H1 (cell line): Measurements from ENCODE around the gene DPPA5. TPM values are rescaled to one million over a fixed set of nuclear protein-coding genes. Genes with fewer than 3 reads are reported as not detected.

ENCODE experiments used
- CTCF ChIA-PET: fragments of 300-600 bp; sonication (Branson Sonifier 250); formaldehyde crosslinking; loops from one replicate; lab custom pipeline; 2021; ENCODE audit not compliant: partially characterized antibody; lab: Charles Lee
- POLR2A ChIA-PET: fragments of 300-600 bp; sonication (Branson Sonifier 250); formaldehyde crosslinking; loops from one replicate; lab custom pipeline; 2021; ENCODE audit warnings: inconsistent platforms; ENCODE audit not compliant: partially characterized antibody; lab: Charles Lee
- DNase-seq, 2 experiments: peaks; one replicate each; pipeline versions ENCODE4 v3.0.0 to v3.0.0-alpha.2; 2010 to 2022; ENCODE audit warnings: low spot score in 2 of 2, low read depth in 1 of 2, mixed read lengths in 1 of 2
- FAIRE-seq: peaks from 2 replicates; lab custom pipeline; 2011; peaks lifted over from hg19 to GRCh38; lab: Jason Lieb, UNC
- H2AFZ ChIP-seq: 2 replicates; pipeline ENCODE4 v1.8.1; 2012; ENCODE audit warnings: low read length, inconsistent platforms
- H2AK5ac ChIP-seq: 2 replicates; pipeline ENCODE4 v1.6.1; 2013; ENCODE audit warnings: low read depth, low read length
- H2BK120ac ChIP-seq: replicated peaks from 2 replicates; pipeline ENCODE3; 2013; ENCODE audit warnings: low read depth, low read length, inconsistent platforms
- H2BK12ac ChIP-seq: 2 replicates; pipeline ENCODE4 v1.6.1; 2013; ENCODE audit warnings: low read depth, low read length
- H2BK15ac ChIP-seq: 2 replicates; pipeline ENCODE4 v1.6.1; 2013; ENCODE audit warnings: low read length
- H2BK20ac ChIP-seq: 2 replicates; pipeline ENCODE4 v1.6.1; 2013; ENCODE audit warnings: low read length
- H2BK5ac ChIP-seq: 2 replicates; pipeline ENCODE4 v1.6.1; 2013; ENCODE audit warnings: low read depth, low read length
- H3K14ac ChIP-seq: 2 replicates; pipeline ENCODE4 v1.6.1; 2013; ENCODE audit warnings: inconsistent platforms; ENCODE audit not compliant: insufficient read length
- H3K18ac ChIP-seq: 2 replicates; pipeline ENCODE4 v1.6.1; 2013; ENCODE audit warnings: low read length; ENCODE audit errors: extremely low read depth
- H3K23ac ChIP-seq: 2 replicates; pipeline ENCODE4 v1.6.1; 2013; ENCODE audit warnings: inconsistent platforms; ENCODE audit not compliant: insufficient read length
- H3K23me2 ChIP-seq: 2 replicates; pipeline ENCODE4 v1.6.1; 2013; ENCODE audit warnings: low read depth, low read length
- H3K27ac ChIP-seq: 2 replicates; pipeline ENCODE4 v1.6.1; 2011; ENCODE audit warnings: low read depth, low read length, inconsistent platforms
- H3K27me3 ChIP-seq, 4 experiments: replicated peaks in 1 of 4; 1 replicate in 1 of 4; 2 replicates in 3 of 4; pipeline versions ENCODE4 v1.6.1 to v1.8.1; 2011 to 2013; ENCODE audit warnings: low read length in 3 of 4, mild to moderate bottlenecking in 3 of 4, inconsistent platforms in 2 of 4, mixed read lengths in 2 of 4, moderate library complexity in 1 of 4; ENCODE audit not compliant: control insufficient read depth in 3 of 4, insufficient read depth in 3 of 4; ENCODE audit errors: extremely low read depth in 1 of 4
- H3K36me3 ChIP-seq, 4 experiments: 2 replicates each; pipeline versions ENCODE4 v1.6.1 to v1.8.1; 2011 to 2013; ENCODE audit warnings: mild to moderate bottlenecking in 4 of 4, low read length in 3 of 4, moderate library complexity in 2 of 4, control low read depth in 1 of 4, inconsistent platforms in 1 of 4; ENCODE audit not compliant: insufficient read depth in 4 of 4, control insufficient read depth in 2 of 4
- H3K4ac ChIP-seq: replicated peaks from 2 replicates; pipeline ENCODE3; 2013; ENCODE audit warnings: low read length, low read depth, mixed read lengths, inconsistent platforms; ENCODE audit not compliant: insufficient read length
- H3K4me1 ChIP-seq, 4 experiments: replicated peaks in 1 of 4; 1 replicate in 1 of 4; 2 replicates in 3 of 4; pipeline versions ENCODE4 v1.6.1 to v1.8.1; 2011 to 2013; ENCODE audit warnings: low read length in 3 of 4, inconsistent platforms in 2 of 4, mixed read lengths in 1 of 4; ENCODE audit not compliant: insufficient read depth in 4 of 4, control insufficient read depth in 3 of 4
- H3K4me2 ChIP-seq, 2 experiments: 2 replicates each; pipeline versions ENCODE4 v1.6.1 to v1.8.1; 2011 to 2013; ENCODE audit warnings: low read depth in 2 of 2, low read length in 2 of 2, control low read depth in 1 of 2, inconsistent platforms in 1 of 2, mild to moderate bottlenecking in 1 of 2; ENCODE audit not compliant: insufficient read depth in 1 of 2
- H3K4me3 ChIP-seq, 4 experiments: fragments of 200-600, 300-600 bp in 1 of 4; sonication (generic), shearing (Covaris generic), sonication (Bioruptor Twin) in 1 of 4; 2 replicates each; pipeline versions ENCODE4 v1.5.1 to v1.8.1; 2011 to 2016; ENCODE audit warnings: low read length in 4 of 4, low read depth in 3 of 4, control low read depth in 2 of 4, inconsistent platforms in 2 of 4, mild to moderate bottlenecking in 2 of 4, mixed read lengths in 1 of 4, moderate library complexity in 1 of 4; ENCODE audit not compliant: insufficient read depth in 2 of 4; ENCODE audit errors: extremely low read depth in 1 of 4
- H3K56ac ChIP-seq: replicated peaks from 2 replicates; pipeline ENCODE3; 2013; ENCODE audit warnings: low read depth, mild to moderate bottlenecking, mixed read lengths, low read length, inconsistent platforms; ENCODE audit not compliant: insufficient read length
- H3K79me1 ChIP-seq: 2 replicates; pipeline ENCODE4 v1.6.1; 2013; ENCODE audit warnings: low read depth, low read length, control low read depth
- H3K79me2 ChIP-seq, 2 experiments: 2 replicates each; pipeline versions ENCODE4 v1.6.1 to v1.8.1; 2012 to 2013; ENCODE audit warnings: low read length in 2 of 2, mild to moderate bottlenecking in 2 of 2, inconsistent platforms in 1 of 2; ENCODE audit not compliant: insufficient read depth in 2 of 2, control insufficient read depth in 1 of 2
- H3K9ac ChIP-seq, 4 experiments: replicated peaks in 1 of 4; 1 replicate in 1 of 4; 2 replicates in 3 of 4; pipeline versions ENCODE4 v1.6.1 to v1.8.1; 2011 to 2013; ENCODE audit warnings: low read depth in 3 of 4, low read length in 3 of 4, control low read depth in 2 of 4, mild to moderate bottlenecking in 2 of 4, moderate library complexity in 2 of 4, inconsistent platforms in 1 of 4; ENCODE audit errors: extremely low read depth in 1 of 4
- H3K9me3 ChIP-seq, 2 experiments: 2 replicates each; pipeline versions ENCODE4 v1.6.1 to v1.8.1; 2012 to 2013; ENCODE audit warnings: mild to moderate bottlenecking in 2 of 2, moderate library complexity in 2 of 2, control low read depth in 1 of 2, inconsistent platforms in 1 of 2, low read depth in 1 of 2, low read length in 1 of 2, mixed read lengths in 1 of 2; ENCODE audit not compliant: insufficient read depth in 2 of 2
- H4K20me1 ChIP-seq, 2 experiments: replicated peaks in 1 of 2; 2 replicates each; pipeline versions ENCODE3 to v1.8.1; 2011 to 2013; ENCODE audit warnings: inconsistent platforms in 2 of 2, low read length in 2 of 2, mild to moderate bottlenecking in 1 of 2; ENCODE audit not compliant: insufficient read depth in 2 of 2, control insufficient read depth in 1 of 2
- H4K5ac ChIP-seq: 2 replicates; pipeline ENCODE4 v1.6.1; 2013; ENCODE audit warnings: low read length, low read depth, mixed read lengths, inconsistent platforms; ENCODE audit not compliant: insufficient read length
- H4K8ac ChIP-seq: 2 replicates; pipeline ENCODE4 v1.8.0; 2013; ENCODE audit warnings: mild to moderate bottlenecking, moderate library complexity, low read length, inconsistent platforms; ENCODE audit not compliant: insufficient read depth; ENCODE audit errors: extremely low read depth
- H4K91ac ChIP-seq: replicated peaks from 2 replicates; pipeline ENCODE3; 2013; ENCODE audit warnings: low read length, mixed read lengths, inconsistent platforms; ENCODE audit not compliant: insufficient read length
- PHF8 ChIP-seq: fragments of 200-600 bp; sonication (generic); conservative IDR thresholded peaks from 2 replicates; pipeline ENCODE4 v1.7.1; 2012; ENCODE audit warnings: low read depth, mild to moderate bottlenecking, inconsistent platforms, low read length, moderate library complexity
- POLR2AphosphoS5 ChIP-seq: IDR thresholded peaks from 2 replicates; pipeline ENCODE4 v1.6.1; 2011; ENCODE audit warnings: low read depth, low read length
- WGBS, 2 experiments: shearing (Covaris generic) in 1 of 2; methylation state at CpG; one replicate each; pipeline versions ENCODE4 v1.1.6 to v1.1.7; 2013 to 2015; ENCODE audit warnings: low lambda C conversion rate in 2 of 2, mixed read lengths in 2 of 2, inconsistent platforms in 1 of 2, low coverage in 1 of 2, missing lambda C conversion rate in 1 of 2; ENCODE audit not compliant: insufficient replicate concordance in 2 of 2, insufficient coverage in 1 of 2, insufficient read length in 1 of 2; ENCODE audit errors: extremely low coverage in 1 of 2, missing lambda C conversion rate in 1 of 2; 5-methylcytosine and 5-hydroxymethylcytosine counted together
- polyA plus RNA-seq, 7 experiments: library from polyadenylated mRNA; depleted of rRNA in 3 of 7; stranded (reverse) in 5 of 7; unstranded in 2 of 7; fragments of >200 nt in 5 of 7; fragments of 200-250 nt in 2 of 7; gene quantifications; 1 replicate in 5 of 7; 2 replicates in 1 of 7; 4 replicates in 1 of 7; pipeline versions ENCODE4 v1.2.1 to v1.2.3, GENCODE V29; 2011 to 2013; ENCODE audit warnings: missing spikeins in 2 of 7, mixed read lengths in 2 of 7
- total RNA-seq: library from RNA; stranded (reverse); fragmentation: NEBNext Ultra II Directional; extraction: Animal tissue kit (Norgen Biotek cat#: 25700); gene quantifications from 2 replicates; pipeline ENCODE4 v1.2.1, GENCODE V29; 2021

DPPA5 gene
- total and polyA plus RNA-seq, 2 of the 8 experiments (the other 6 are each of a cell fraction or from before 2014, with no cell fraction given), result 2.0 to 2.9 TPM

- Histone ChIP-seq H4K91ac (no peak overlapping the region), H3K23me2 (no peaks in the 10 kb centered on the region), H4K20me1 (no peaks in the 10 kb centered on the region), H3K79me1 (no peaks in the 10 kb centered on the region), H3K18ac (no peak overlapping the region), H3K79me2 (no peaks in the 10 kb centered on the region), H2AFZ (no peak overlapping the region; the same call in 1 of the 2 replicates), H3K23ac (no peak overlapping the region), H4K8ac (no peak overlapping the region), H2AK5ac (no peak overlapping the region), H3K4ac (no peak overlapping the region), H3K9ac (no peak overlapping the region), H3K27me3 (no peaks in the 10 kb centered on the region), H3K4me3 (no peak overlapping the region), H3K56ac (no peak overlapping the region), H3K36me3 (no peaks in the 10 kb centered on the region), H3K4me1 (peaks cover 0 to 6% (median 2%) of the 10 kb centered on the region in 4 experiments; a peak in 3 of 7 replicates), H2BK120ac (no peak overlapping the region), H2BK5ac (no peak overlapping the region), H3K27ac (no peak overlapping the region), H3K14ac (no peak overlapping the region), H4K5ac (no peak overlapping the region), H2BK20ac (no peak overlapping the region), H3K9me3 (peaks cover 0 to 4% of the 10 kb centered on the region in 2 experiments; a peak in 1 of 4 replicates), H2BK12ac (no peak overlapping the region), H2BK15ac (no peak overlapping the region), H3K4me2 (no peak overlapping the region)
- TF ChIP-seq POLR2AphosphoS5, result no peak
- no peak for TF ChIP-seq PHF8
- ChIA-PET POLR2A (interaction anchor here (1.0 to 1.2 kb wide), 2 partner anchors 13 to 106 kb away, joined by 3 read pairs; no protein-coding TSS in a partner anchor), CTCF (interaction anchor here (1.2 kb wide), 1 partner anchor 17 kb away, joined by 5 read pairs; no protein-coding TSS in a partner anchor)
- no peak for DNase-seq
- 90% methylated on average over 4 of the region's 4 CpGs; no CpG with 5 or more reads in 1 of the 2 experiments for WGBS, 2 experiments
- no peak for FAIRE-seq
Observed at GRCh38 chr6:73371984-73372383, 17.9 kb upstream of the DPPA5 start.
